HG03558 (cell line): ENCODE measurements around the gene RBM3.

Source experiments
- ATAC-seq: cut with Tn5 transposase; IDR thresholded peaks from one replicate; pipeline ENCODE4 v1.9.1; 2021; ENCODE audit warnings: moderate number of reproducible peaks; ENCODE audit not compliant: unreplicated experiment; ENCODE audit errors: extremely low read depth

Gene RBM3

GRCh38 chrX:48575642-48576041 lies 1.4 kb downstream of the RBM3 start:
- no peak for ATAC-seq

GRCh38 chrX:48576108-48576507 lies 1.8 kb downstream of the RBM3 start:
- ATAC-seq: no peak

- no peak for ATAC-seq
Measured at GRCh38 chrX:48578661-48579128, 4.4 kb downstream of the RBM3 start.

- no peak for ATAC-seq
Measured at GRCh38 chrX:48579259-48579658, 5.0 kb downstream of the RBM3 start.

- ATAC-seq: no peak
Measured at GRCh38 chrX:48580662-48581061, 6.4 kb downstream of the RBM3 start.

- no peak for ATAC-seq
Measured at GRCh38 chrX:48584698-48585097, 10.4 kb downstream of the RBM3 start.

- ATAC-seq: no peak
Measured at GRCh38 chrX:48589482-48590162, 15.3 kb downstream of the RBM3 start.

GRCh38 chrX:48590203-48591103 lies 16.2 kb downstream of the RBM3 start:
- no peak for ATAC-seq

GRCh38 chrX:48591255-48591791 lies 17.0 kb downstream of the RBM3 start:
- ATAC-seq: no peak

- no peak for ATAC-seq
Measured at GRCh38 chrX:48592971-48593370, 18.7 kb downstream of the RBM3 start.

- ATAC-seq: no peak
Measured at GRCh38 chrX:48595929-48596328, 21.6 kb downstream of the RBM3 start.

GRCh38 chrX:48597353-48598264 lies 23.3 kb downstream of the RBM3 start, which contains the start of gene WDR13:
WDR13 (plus strand) TSS chrX:48597492; CDS start chrX:48597997, 505 bp downstream.
- ATAC-seq: no peak

- ATAC-seq: no peak
Measured at GRCh38 chrX:48598614-48599013, 24.3 kb downstream of the RBM3 start.

- no peak for ATAC-seq
Measured at GRCh38 chrX:48599341-48599740, 25.1 kb downstream of the RBM3 start.

GRCh38 chrX:48600226-48600625 lies 25.9 kb downstream of the RBM3 start:
- no peak for ATAC-seq

- ATAC-seq: no peak
Measured at GRCh38 chrX:48601741-48602394, 27.6 kb downstream of the RBM3 start.

- ATAC-seq: no peak
Measured at GRCh38 chrX:48604701-48605100, 30.4 kb downstream of the RBM3 start.

- ATAC-seq: no peak
Measured at GRCh38 chrX:48606091-48606490, 31.8 kb downstream of the RBM3 start.

GRCh38 chrX:48611703-48612102 lies 37.4 kb downstream of the RBM3 start:
- ATAC-seq: no peak
